ENCODE measurements around the gene LSAMP. TPM values are rescaled to one million over a fixed set of nuclear protein-coding genes. Genes with fewer than 3 reads are reported as not detected.

Gene LSAMP
- total and polyA plus RNA-seq, 9 of the 15 experiments (the other 6 are each of a cell fraction or from before 2014, with no cell fraction given): 0.09 to 0.11 TPM; not detected in 7

- Histone ChIP-seq H3K9ac (ENCODE audit: insufficient read depth in 1 of 2, low read depth in 2 of 2, low read length in 2 of 2) (no peak overlapping the region), H4K20me1 (replicated peaks; ENCODE audit: control insufficient read depth, insufficient read depth, low read length) (no peaks in the 10 kb centered on the region), H3K9me3 (replicated peaks; ENCODE audit: control insufficient read depth, insufficient read depth, low read depth, low read length) (no peaks in the 10 kb centered on the region), H3K36me3 (ENCODE audit: control insufficient read depth, insufficient read depth, low read length) (no peaks in the 10 kb centered on the region), H2AFZ (ENCODE audit: low read depth, low read length) (no peak overlapping the region), H3K4me2 (ENCODE audit: insufficient read depth, low read length) (no peak overlapping the region), H3K4me3 (no peak overlapping the region), H3K4me1 (replicated peaks in 1 of 2; ENCODE audit: control insufficient read depth in 2 of 2, insufficient read depth in 2 of 2, low read length in 2 of 2) (no peaks in the 10 kb centered on the region), H3K27me3 (ENCODE audit: control insufficient read depth in 2 of 2, insufficient read depth in 2 of 2, low read length in 2 of 2) (no peaks in the 10 kb centered on the region; a peak in 1 of 5 replicates), H3K9me1 (ENCODE audit: control insufficient read depth, insufficient read depth, low read length) (no peaks in the 10 kb centered on the region), H3K27ac (ENCODE audit: extremely low read depth, low read depth, low read length) (no peak overlapping the region), H3K79me2 (ENCODE audit: control insufficient read depth, insufficient read depth, low read length) (no peaks in the 10 kb centered on the region)
- no TSS peak for BruUV-seq (replicated peaks)
- ChIA-PET POLR2A (no interaction called here), CTCF (ENCODE audit: low intra/inter-chr PET ratio) (no interaction called here)
- no peak for ATAC-seq
- FAIRE-seq: no peak
- intact Hi-C loops (cut with micrococcal nuclease): no loop called here
- TF ChIP-seq ZNF263 (CRISPR knock-in tag; IDR thresholded peaks at IDR 0.05; ENCODE audit: borderline replicate concordance): no peak
- TF ChIP-seq MAX (CRISPR knock-in tag; IDR thresholded peaks at IDR 0.05): no peak
- 0% methylated on average over 4 of the region's 5 CpGs for WGBS (ENCODE audit: insufficient coverage, low coverage, missing lambda C conversion rate)
- no peak for DNase-seq (ENCODE audit: extremely low read depth in 1 of 4, low spot score in 3 of 4)
- in situ Hi-C loops (cut with MboI): no loop called here
These were observed 244.2 kb downstream of the LSAMP start for GRCh38 chr3:116200956-116201690.

- Histone ChIP-seq H3K79me2 (ENCODE audit: control insufficient read depth, insufficient read depth, low read length) (no peaks in the 10 kb centered on the region), H3K9me3 (replicated peaks; ENCODE audit: control insufficient read depth, insufficient read depth, low read depth, low read length) (no peaks in the 10 kb centered on the region), H3K9me1 (ENCODE audit: control insufficient read depth, insufficient read depth, low read length) (no peaks in the 10 kb centered on the region), H4K20me1 (replicated peaks; ENCODE audit: control insufficient read depth, insufficient read depth, low read length) (no peaks in the 10 kb centered on the region), H3K27me3 (ENCODE audit: control insufficient read depth in 2 of 2, insufficient read depth in 2 of 2, low read length in 2 of 2) (no peaks in the 10 kb centered on the region; a peak in 1 of 5 replicates), H3K4me1 (replicated peaks in 1 of 2; ENCODE audit: control insufficient read depth in 2 of 2, insufficient read depth in 2 of 2, low read length in 2 of 2) (no peaks in the 10 kb centered on the region), H3K4me2 (ENCODE audit: insufficient read depth, low read length) (no peak overlapping the region), H3K9ac (ENCODE audit: insufficient read depth in 1 of 2, low read depth in 2 of 2, low read length in 2 of 2) (no peak overlapping the region), H3K27ac (ENCODE audit: extremely low read depth, low read depth, low read length) (no peak overlapping the region), H3K36me3 (ENCODE audit: control insufficient read depth, insufficient read depth, low read length) (no peaks in the 10 kb centered on the region), H2AFZ (ENCODE audit: low read depth, low read length) (no peak overlapping the region), H3K4me3 (no peak overlapping the region)
- DNase-seq (ENCODE audit: extremely low read depth in 1 of 4, low spot score in 3 of 4) (no peak), ATAC-seq (no peak), FAIRE-seq (no peak)
- WGBS (ENCODE audit: insufficient coverage, low coverage, missing lambda C conversion rate): 6% methylated on average over 2 of the region's 2 CpGs
- intact Hi-C loops (cut with micrococcal nuclease): no loop called here
- POLR2A ChIA-PET: no interaction called here
- CTCF ChIA-PET (ENCODE audit: low intra/inter-chr PET ratio): no interaction called here
- no TSS peak for BruUV-seq (replicated peaks)
- in situ Hi-C loops (cut with MboI): no loop called here
- TF ChIP-seq CHD4 (IDR thresholded peaks at IDR 0.05; ENCODE audit: insufficient read depth, insufficient replicate concordance, low read depth, low read length, poor library complexity, severe bottlenecking): no peak
- TF ChIP-seq TAF15 (IDR thresholded peaks at IDR 0.05; ENCODE audit: low read depth, low read length): no peak
- no peak for TF ChIP-seq ZNF318 (IDR thresholded peaks at IDR 0.05; ENCODE audit: borderline replicate concordance in 1 of 2, low read depth in 1 of 2)
These were observed 246.2 kb downstream of the LSAMP start for GRCh38 chr3:116199063-116199462.
